GM12878 (cell line): ENCODE measurements around the gene RAMP1. TPM values are rescaled to one million over a fixed set of nuclear protein-coding genes. Genes with fewer than 3 reads are reported as not detected.

ENCODE experiments used
- BMI1 ChIP-seq: fragments of 450-650 bp; IDR thresholded peaks from 2 replicates; pipeline ENCODE4 v1.6.1; 2016; ENCODE audit warnings: mild to moderate bottlenecking, moderate library complexity, borderline replicate concordance
- BRCA1 ChIP-seq: IDR thresholded peaks from 2 replicates; pipeline ENCODE4 v1.6.1; 2011; ENCODE audit warnings: low read depth, low read length, improper control_type of control experiment
- CEBPZ ChIP-seq: fragments of 150-350 bp; IDR thresholded peaks from 2 replicates; pipeline ENCODE4 v1.6.1; 2016; ENCODE audit warnings: low read depth, low read length
- CREM ChIP-seq: IDR thresholded peaks from 2 replicates; pipeline ENCODE4 v1.6.1; 2014; ENCODE audit warnings: antibody characterized with exemption, low read depth
- E2F8 ChIP-seq: fragments of 450-650 bp; IDR thresholded peaks from 2 replicates; pipeline ENCODE4 v1.6.1; 2018; ENCODE audit warnings: mild to moderate bottlenecking, low read depth, moderate library complexity; ENCODE audit not compliant: partially characterized antibody
- ELK1 ChIP-seq: IDR thresholded peaks from 2 replicates; pipeline ENCODE4 v1.6.1; 2012; ENCODE audit warnings: low read depth, low read length, improper control_type of control experiment
- GABPA ChIP-seq: IDR thresholded peaks from 2 replicates; pipeline ENCODE4 v1.6.1; 2014; ENCODE audit warnings: antibody characterized with exemption, low read depth, mild to moderate bottlenecking, inconsistent platforms
- IKZF2 ChIP-seq, 2 experiments: fragments of 450-650 bp; IDR thresholded peaks; 2 replicates each; pipeline ENCODE4 v1.6.1; 2017; ENCODE audit warnings: mild to moderate bottlenecking in 2 of 2, moderate library complexity in 2 of 2
- MTA2 ChIP-seq: fragments of 450-650 bp; IDR thresholded peaks from 2 replicates; pipeline ENCODE4 v1.6.1; 2016; ENCODE audit warnings: low read depth, mild to moderate bottlenecking, moderate library complexity
- MXI1 ChIP-seq: fragments of 150-350 bp; IDR thresholded peaks from 2 replicates; pipeline ENCODE4 v1.6.1; 2011; ENCODE audit warnings: low read depth, mild to moderate bottlenecking, inconsistent platforms, low read length, improper control_type of control experiment
- POLR2AphosphoS5 ChIP-seq: IDR thresholded peaks from 2 replicates; pipeline ENCODE4 v1.6.1; 2011; ENCODE audit warnings: mild to moderate bottlenecking, low read length, inconsistent platforms
- RCOR1 ChIP-seq: conservative IDR thresholded peaks from 2 replicates; pipeline ENCODE4 v1.6.1; 2012; ENCODE audit warnings: low read depth, low read length, improper control_type of control experiment
- SIX5 ChIP-seq: IDR thresholded peaks from 2 replicates; pipeline ENCODE4 v1.6.1; 2011; ENCODE audit warnings: mild to moderate bottlenecking, low read depth, low read length, moderate library complexity; ENCODE audit not compliant: severe bottlenecking
- SMAD1 ChIP-seq: fragments of 450-650 bp; IDR thresholded peaks from 2 replicates; pipeline ENCODE4 v1.6.1; 2018; ENCODE audit warnings: mild to moderate bottlenecking, low read depth; ENCODE audit not compliant: partially characterized antibody
- SMAD5 ChIP-seq: IDR thresholded peaks from 2 replicates; pipeline ENCODE4 v1.6.1; 2016; ENCODE audit warnings: antibody characterized with exemption, low read depth
- YBX1 ChIP-seq: fragments of 450-650 bp; IDR thresholded peaks from 2 replicates; pipeline ENCODE4 v1.6.1; 2016; ENCODE audit warnings: antibody characterized with exemption
- ZBTB4 ChIP-seq: fragments of 450-650 bp; formaldehyde crosslinking; IDR thresholded peaks from 2 replicates; pipeline ENCODE4 v1.4.0; 2022; ENCODE audit warnings: mild to moderate bottlenecking, moderate library complexity
- ZNF274 ChIP-seq: IDR thresholded peaks from one replicate; pipeline ENCODE4 v1.8.0; 2011; ENCODE audit not compliant: insufficient read length, insufficient read depth
- ZZZ3 ChIP-seq: IDR thresholded peaks from 2 replicates; pipeline ENCODE4 v1.6.1; 2011; ENCODE audit warnings: low read depth; ENCODE audit not compliant: control insufficient read depth, insufficient read length
- polyA plus RNA-seq, 11 experiments: library from polyadenylated mRNA; depleted of rRNA in 4 of 11; unstranded in 6 of 11; stranded (reverse) in 5 of 11; fragments of >200 nt; fragmentation: Nextera tagmentation in 4 of 11; fragmentation: Illumina TruSeq in 1 of 11; extraction: Ambion mirVana in 4 of 11; extraction: Trizol in 1 of 11; gene quantifications; 1 replicate in 1 of 11; 2 replicates in 10 of 11; pipeline versions ENCODE4 v1.2.1 to v1.2.3, GENCODE V29; 2011 to 2016; ENCODE audit warnings: inconsistent platforms in 2 of 11, missing spikeins in 2 of 11, low read depth in 1 of 11
- total RNA-seq, 4 experiments: library from RNA; depleted of rRNA in 3 of 4; stranded (reverse); fragments of >200 nt in 3 of 4; fragmentation: Illumina TruSeq in 1 of 4; extraction: Trizol in 1 of 4; gene quantifications; 2 replicates each; pipeline versions ENCODE4 v1.2.1 to v1.2.3, GENCODE V29; 2013 to 2021

RAMP1 gene
- total and polyA plus RNA-seq, 10 of the 15 experiments (the other 5 are each of a cell fraction or from before 2014, with no cell fraction given), result 0.11 to 0.19 (median 0.12) TPM; not detected in 7

GRCh38 chr2:237904831-237905599, 45.6 kb downstream of the RAMP1 start (continued):
- TF ChIP-seq CEBPZ, result no peak
- peak; percentile 92 to 94 for TF ChIP-seq IKZF2 (IDR thresholded peaks at IDR 0.05)
- no peak for TF ChIP-seq MXI1
- TF ChIP-seq ZNF274, result no peak
- TF ChIP-seq YBX1, result no peak
- TF ChIP-seq SIX5, result no peak
- no peak for TF ChIP-seq E2F8
- no peak for TF ChIP-seq SMAD5
- peak; percentile 21; the same call in 1 of the 2 replicates for TF ChIP-seq CREM
- no peak for TF ChIP-seq SMAD1
- no peak for TF ChIP-seq POLR2AphosphoS5
- TF ChIP-seq BRCA1, result no peak
- peak; percentile 75; the same call in 1 of the 2 replicates for TF ChIP-seq MTA2
- TF ChIP-seq ZBTB4, result no peak
- TF ChIP-seq GABPA, result no peak
- no peak for TF ChIP-seq ZZZ3
- TF ChIP-seq RCOR1, result no peak
- TF ChIP-seq BMI1, result no peak
- TF ChIP-seq ELK1, result no peak
